Gastroesophageal sphincter (tissue), 3 donors: Measurements from ENCODE around the gene DND1.
"Not testable (repeated sequence)": the region's sequence is repeated elsewhere in the genome, so short reads cannot be mapped to it uniquely, and the experiment has no call there.

ENCODE experiments used
- EP300 ChIP-seq: sonication (generic); formaldehyde crosslinking; IDR thresholded peaks from one replicate; pipeline ENCODE4 v1.6.1; 2017; ENCODE audit warnings: antibody characterized with exemption, mild to moderate bottlenecking
- POLR2AphosphoS5 ChIP-seq: sonication (generic); formaldehyde crosslinking; IDR thresholded peaks from one replicate; pipeline ENCODE4 v1.6.1; 2017; ENCODE audit warnings: antibody characterized with exemption
- TF ChIP-seq, protein P1 (sequence below), 4 experiments: fragments of 200-600 bp in 2 of 4; fragments of 450-650 bp in 2 of 4; sonication (generic) in 1 of 4; IDR thresholded peaks; one replicate each; pipeline ENCODE4 v1.5.1; 2017 to 2019; ENCODE audit warnings: antibody characterized with exemption in 4 of 4, mild to moderate bottlenecking in 2 of 4, moderate library complexity in 2 of 4

DNA sequence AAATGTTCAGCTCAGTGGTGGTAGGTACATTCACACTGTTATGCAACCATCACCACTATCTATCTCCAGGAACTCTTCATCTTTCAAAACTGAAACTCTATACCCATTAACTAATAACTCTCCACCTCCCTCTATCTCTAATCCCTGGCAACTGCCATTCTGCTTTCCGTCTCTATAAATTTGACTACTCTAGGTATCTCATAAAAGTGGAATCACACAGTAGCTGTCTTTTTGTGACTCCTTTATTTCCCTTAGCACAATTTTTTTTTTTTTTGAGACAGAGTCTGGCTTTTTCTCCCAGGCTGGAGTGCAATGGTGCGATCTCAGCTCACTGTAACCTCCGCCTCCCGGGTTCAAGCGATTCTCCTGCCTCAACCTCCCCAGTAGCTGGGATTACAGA is 48.0 kb upstream of the DND1 start:
- TF ChIP-seq, protein P1, sequence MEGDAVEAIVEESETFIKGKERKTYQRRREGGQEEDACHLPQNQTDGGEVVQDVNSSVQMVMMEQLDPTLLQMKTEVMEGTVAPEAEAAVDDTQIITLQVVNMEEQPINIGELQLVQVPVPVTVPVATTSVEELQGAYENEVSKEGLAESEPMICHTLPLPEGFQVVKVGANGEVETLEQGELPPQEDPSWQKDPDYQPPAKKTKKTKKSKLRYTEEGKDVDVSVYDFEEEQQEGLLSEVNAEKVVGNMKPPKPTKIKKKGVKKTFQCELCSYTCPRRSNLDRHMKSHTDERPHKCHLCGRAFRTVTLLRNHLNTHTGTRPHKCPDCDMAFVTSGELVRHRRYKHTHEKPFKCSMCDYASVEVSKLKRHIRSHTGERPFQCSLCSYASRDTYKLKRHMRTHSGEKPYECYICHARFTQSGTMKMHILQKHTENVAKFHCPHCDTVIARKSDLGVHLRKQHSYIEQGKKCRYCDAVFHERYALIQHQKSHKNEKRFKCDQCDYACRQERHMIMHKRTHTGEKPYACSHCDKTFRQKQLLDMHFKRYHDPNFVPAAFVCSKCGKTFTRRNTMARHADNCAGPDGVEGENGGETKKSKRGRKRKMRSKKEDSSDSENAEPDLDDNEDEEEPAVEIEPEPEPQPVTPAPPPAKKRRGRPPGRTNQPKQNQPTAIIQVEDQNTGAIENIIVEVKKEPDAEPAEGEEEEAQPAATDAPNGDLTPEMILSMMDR (IDR thresholded peaks at IDR 0.05), result not testable (repeated sequence)
- TF ChIP-seq POLR2AphosphoS5, EP300: not testable (repeated sequence)
